DMS53 (cell line): Measurements from ENCODE around the gene POPDC3.

Experiments
- DNase-seq: peaks from one replicate; lab custom pipeline; 2025; lab: John Stamatoyannopoulos, UW

Gene POPDC3

DNA sequence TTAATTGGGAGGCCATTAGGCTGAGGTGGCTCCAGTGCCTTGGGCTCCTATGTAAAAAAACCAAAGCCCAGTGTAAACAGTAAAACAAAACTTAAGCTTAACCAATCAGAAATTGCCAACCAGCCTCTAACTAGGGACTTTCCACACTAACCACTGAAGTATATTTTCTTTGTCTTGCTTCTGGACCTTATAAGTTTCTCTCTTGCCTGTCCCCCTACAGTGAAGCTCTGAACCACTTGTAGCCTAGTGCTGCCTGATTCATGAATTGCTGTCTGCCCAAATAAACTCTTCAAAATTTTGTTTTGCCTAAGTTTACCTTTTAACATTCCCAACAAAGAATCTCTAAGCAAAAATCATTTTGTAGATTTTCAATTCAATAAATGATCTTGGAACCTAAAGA is 28.2 kb downstream of the POPDC3 start:
- no peak for DNase-seq

DNA sequence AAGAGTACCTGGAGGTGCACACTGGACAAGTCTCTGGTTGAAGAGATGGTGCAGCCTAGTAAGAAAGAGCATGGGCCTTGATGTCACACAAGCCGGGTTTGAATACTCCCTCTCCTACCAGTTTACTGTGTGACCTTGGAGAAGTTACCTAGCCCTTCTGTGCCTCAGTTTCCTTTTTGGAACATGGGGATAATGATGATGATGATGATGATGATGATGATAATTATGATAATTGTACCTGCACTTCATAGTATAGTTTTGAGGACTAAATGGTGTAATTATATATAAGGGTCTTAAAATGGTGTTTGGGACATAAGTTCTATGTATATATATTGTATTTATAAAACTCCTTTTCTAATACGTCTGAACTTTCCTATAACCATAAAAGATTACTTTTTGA is 41.7 kb downstream of the POPDC3 start:
- DNase-seq: peak; percentile 5

DNA sequence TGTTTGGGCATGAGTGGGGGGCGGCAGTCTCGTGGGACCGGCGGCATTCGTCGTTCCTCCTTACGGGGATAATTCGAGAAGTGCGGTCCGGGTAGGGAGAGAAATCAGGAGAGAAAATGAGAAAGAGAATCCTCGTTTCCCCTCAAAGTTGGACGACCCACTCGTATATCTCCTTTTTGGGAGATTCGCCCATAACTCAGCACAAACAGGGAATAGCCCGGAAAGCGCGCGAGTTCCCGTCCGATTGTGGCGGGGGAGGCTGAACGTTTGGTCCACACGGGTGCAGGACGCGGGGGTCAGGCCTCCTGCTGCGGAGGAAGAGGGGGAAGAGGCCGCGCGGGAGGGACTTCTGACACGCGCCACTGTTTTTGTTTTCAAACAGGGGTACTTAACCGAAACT is 42.4 kb downstream of the POPDC3 start:
- peak; percentile 51 for DNase-seq

DNA sequence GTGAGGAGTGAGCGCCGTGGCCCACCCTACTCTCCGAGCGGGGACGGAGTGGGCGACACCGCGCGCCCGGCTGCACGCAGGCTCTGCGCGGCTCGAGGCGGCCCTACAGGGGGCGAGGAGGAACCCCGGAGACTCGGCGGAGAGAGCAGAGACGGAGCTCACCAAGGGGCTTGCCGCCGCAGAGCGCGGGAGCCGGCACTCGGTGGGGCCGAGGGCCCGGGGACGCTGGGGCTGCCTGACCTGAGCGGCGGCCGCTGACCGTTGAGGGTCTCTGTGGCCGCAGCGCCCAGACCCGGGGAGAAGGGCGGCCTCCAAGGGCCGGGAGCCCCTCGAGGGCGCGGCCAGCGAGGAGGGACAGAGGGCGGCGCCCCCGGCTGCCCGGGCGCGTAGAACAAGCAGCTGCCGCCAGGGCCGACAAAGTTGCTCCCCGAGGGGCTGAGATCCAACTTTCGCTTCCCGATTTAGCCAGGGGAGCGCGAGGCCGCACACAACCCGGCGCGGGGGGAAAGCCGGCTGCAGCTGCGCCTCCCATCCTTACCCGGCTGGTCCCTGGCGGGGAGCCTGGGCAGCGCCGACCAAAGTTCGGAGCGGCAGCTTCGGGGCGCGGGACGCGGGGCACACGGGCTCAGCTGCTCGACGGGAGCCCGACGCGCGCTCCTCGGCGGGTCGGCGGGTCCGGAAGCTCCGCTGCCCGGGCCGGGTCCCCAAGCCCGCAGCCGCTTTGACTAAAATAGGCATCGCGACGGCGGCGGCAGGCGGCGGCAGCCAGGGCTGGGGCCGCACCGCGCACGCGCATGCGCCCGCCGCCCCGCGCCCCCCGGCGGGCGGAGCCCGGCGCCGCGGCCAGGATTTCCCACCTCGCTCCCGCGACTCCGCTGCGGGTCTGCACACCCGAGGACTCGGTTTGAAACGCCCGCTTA is 43.1 kb downstream of the POPDC3 start:
- peak; percentile 54 for DNase-seq

DNA sequence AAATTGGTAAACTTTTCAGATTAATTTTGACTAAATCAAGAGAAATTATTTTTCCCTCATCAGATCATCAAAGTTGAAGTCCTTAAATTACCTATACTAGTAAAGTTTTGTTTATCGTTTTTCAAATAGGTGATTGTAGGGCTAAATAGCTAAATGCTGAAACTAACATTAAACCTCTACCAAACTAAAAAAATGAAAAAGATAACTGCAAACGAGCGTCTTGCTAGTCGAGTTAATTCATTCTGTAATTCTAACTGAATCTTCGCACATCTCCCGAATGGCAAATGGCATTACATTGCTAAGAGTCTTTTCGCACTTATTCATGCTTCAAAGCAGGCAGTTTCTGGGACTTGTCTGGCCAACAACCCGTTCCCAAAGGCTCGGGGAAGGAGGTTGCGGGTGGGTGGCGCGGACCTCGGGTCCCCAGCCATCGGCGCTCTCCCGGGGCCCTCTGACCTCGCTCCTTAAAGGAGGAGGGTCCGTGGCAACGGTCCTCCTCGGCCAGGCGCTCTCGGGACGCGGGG is 43.8 kb downstream of the POPDC3 start:
- peak; percentile 13 for DNase-seq

DNA sequence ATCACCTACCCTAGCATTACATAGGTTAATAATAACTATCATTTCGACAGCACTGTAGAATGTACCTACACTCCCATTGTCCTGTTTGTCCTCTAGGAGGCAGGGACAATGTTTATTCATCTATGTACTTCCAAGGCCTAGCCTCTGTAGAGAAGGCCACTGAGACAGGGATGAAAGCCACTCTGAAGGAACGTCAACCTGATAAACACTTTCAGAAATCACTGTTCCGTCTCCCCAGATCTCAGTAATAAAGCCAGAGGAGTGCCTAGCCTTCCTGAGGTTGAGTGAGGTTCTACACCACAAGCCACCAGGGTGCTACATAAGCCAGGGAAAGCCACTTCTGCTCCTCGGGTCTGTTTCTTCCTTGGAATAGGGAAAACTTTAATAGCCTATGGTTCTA is 44.8 kb downstream of the POPDC3 start:
- DNase-seq: peak; percentile 32

DNA sequence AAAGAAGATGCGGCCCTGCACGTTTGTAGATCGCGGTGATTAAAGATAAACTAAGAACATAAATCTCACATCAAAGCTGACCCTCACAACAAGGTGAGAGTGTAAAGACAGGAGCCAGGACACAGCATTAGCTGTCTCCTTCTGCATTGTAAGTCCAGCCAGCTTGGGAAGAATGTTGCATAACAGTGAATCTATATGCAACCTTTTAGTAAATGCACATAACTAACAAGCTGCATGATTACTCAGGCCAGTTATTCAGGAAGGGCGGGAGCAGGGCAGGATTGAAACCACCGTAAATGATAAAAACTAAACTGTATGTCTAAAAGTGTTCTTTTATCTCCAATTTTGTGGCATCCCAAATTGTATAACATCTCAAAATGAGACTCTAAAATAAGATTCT is 57.1 kb downstream of the POPDC3 start:
- no peak for DNase-seq

DNA sequence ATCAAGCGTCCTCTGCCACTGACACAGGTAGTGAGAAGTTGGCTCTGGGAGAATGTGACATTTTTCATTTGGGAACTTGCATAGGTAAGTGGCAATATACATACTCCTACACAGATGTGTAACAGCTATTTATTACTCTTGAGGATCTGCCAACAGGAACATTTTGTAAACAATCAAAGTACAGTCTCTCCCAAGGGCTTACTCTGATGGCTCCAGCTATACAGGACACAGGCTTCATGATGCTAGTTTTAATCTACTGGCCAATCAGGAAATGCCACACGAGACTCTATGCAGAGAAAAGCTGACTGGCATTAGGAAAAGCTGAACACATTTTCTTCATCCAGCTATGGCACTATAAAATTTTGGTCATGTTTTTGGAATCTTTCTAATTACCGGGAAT is 57.8 kb downstream of the POPDC3 start:
- DNase-seq: no peak

DNA sequence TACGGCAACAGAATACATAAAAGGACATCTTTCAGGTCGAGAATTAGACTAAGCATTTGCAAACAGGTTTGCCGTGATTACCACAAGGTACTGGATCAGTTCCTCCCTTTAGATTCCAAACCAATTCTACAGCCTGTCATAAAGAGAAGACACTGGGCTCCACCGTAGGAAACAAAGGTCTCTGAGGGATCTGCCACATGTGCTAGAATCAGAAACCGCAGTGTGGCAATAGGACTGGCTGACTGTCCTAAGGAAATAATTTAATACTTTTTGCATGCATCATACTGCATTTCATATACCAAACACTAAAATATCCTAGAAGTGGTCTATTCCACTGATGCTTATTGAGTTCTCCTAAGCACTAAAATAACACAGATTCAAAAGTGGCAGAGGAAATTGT is 59.2 kb downstream of the POPDC3 start:
- no peak for DNase-seq

DNA sequence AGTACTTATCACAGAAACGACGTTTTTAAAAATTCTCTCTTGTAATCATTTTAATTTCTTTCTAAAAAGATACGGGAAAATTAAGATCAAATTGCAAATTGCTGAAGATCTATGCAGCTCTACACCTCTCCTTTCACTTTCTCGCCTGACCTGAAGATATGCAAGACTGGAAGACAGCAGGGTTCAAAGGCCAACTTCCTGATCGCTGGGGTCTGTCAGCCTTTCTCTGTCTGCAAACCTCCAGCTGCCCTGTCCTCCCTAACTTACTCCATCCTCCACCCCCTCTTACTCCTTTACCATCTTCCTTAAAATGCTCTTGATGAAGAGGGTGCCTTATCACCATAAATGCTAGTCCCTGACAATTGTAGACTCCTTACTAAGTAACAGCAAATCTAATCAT is 63.7 kb downstream of the POPDC3 start:
- no peak for DNase-seq

DNA sequence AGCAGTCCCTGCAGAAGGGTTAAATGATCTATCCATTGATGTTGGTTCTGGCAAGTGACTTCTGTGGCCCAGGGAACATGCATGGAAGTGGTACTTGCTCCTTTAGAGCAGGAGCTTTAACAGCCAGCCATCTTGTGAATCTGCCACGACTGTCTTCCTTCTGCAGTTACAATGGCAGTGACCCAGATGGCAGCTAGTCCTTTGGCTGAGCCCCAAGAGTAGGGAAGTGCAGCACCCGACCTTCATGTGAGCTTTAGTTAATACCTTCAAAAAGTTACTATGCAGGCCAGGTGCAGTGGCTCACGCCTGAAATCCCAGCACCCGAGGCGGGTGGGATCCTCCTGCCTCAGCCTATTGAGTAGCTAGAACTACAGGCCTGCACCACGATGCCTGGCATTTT is 66.4 kb downstream of the POPDC3 start:
- DNase-seq: no peak

DNA sequence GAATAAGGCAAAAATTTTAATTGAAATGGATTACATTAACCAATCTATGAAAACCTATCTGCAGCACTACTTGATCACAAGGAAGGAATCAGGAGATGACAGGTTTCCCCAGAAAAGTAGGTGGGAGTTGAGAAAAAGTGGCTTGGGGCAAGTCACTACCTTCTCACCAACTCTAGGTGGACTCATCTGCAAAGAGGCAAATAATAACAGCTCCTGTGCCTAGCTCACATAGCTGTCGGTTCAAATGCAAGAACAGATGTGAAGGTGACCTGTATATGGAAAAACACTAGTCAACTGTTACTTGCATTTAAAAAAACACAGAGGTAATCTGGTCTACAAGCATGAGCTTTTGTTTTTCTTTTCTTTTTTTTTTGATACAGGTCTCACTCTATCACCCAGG is 67.2 kb downstream of the POPDC3 start:
- peak; percentile 3 for DNase-seq

DNA sequence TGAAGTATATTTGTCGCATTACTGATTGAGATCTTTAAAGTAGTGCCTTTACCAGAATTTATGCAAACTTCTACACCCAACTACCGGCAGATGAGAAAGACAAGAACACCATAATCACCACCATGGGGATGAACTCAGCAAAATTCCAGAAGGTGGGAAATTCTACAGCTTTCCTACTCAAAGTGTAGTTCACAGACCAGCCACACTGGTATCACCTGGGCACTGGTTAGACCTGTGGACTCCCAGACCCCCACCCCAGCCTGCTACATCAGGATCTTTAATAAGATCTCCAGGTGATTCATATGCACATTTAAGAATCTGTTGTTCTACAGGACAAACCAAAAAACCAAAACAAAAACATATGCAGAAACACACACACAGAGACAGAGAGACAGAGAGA is 67.9 kb downstream of the POPDC3 start:
- DNase-seq: no peak

DNA sequence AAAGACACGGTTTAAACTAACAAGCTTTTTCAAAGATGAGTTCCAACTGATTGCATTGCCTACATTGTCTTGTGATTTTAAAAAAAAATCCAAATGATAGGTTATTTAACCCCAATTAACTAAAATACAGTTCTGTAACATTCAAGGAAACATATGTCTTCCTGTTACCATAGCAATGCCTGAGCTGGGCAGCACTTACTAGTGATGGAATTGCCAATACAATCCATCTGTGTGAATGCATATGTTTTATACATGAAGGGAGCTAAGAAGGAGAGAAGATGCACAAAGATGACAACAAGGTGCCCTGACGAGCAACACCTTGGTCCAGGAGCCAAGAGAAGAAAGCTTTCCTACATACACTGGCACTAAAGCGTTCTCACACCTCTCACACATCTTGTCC is 68.7 kb downstream of the POPDC3 start:
- DNase-seq: no peak

DNA sequence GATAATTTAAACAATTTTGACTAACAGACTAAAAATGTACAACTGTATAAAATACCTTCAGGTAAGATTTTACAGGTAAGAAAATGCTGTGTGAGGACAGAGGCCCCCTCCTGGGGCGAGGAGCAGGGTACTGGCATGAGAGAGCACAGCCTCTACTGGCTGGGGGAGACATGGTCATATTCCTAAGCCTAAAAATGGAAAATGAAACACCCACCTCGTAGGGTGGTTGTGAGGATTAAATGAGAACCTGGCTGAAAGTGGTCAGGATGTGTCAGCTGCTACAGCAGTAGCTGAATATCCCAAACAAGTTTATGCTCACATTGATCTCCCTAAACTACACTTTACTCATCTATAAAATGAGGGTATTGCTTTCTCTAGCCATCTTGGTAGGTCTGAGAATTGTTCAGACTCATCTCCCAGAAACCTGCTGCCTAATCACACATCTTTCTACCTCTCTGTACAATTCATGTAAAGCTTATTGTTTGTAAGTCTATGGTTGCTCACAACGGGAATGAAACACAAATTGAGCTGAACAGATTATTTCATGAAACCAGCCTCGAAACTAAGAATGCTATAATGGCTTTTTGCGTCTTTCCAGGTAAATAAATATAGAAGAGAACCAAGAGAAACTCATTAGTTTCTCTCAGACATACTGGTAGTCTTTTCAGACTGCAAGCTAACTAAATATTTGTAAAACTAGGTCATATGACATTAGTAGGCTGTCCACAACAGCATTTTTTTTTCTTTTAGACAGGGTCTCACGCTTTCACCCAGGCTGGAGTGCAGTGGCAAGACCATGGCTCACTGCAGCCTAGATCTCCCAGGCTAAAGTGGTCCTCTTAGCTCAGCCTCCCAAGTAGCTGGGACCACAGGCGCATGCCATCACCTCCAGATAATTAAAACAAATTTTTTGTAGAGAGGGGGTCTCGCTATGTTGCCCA is 69.6 kb downstream of the POPDC3 start:
- DNase-seq: no peak

DNA sequence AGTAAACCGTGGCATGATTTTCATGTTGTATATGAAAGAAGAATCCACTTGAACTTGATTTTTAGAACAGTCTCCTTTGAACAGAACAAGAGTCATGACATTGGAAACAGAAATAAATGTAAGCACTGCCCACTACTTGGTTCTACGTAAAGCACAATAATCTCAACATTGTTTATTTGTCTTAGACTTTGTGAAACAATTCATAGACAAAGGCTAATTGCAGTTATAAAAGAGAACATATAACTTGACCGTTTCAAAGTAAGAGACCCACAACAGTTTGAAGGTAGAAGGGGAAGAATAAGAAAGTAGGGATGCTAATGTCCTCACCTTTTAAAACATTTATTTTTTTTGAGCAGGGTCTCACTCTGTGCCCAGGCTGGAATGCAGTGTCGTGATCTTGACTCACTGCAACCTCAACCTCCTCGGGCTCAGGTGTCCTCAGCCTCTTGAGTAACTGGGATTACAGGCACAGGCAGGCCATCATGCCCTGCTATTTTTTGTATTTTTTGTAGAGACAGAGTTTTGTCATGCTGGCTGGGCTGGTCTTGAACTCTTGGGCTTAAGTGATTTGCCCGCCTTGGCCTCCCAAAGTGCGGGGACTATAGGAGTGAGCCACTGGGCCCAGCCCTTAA is 71.1 kb downstream of the POPDC3 start:
- no peak for DNase-seq
